Measurements from ENCODE around the gene DGCR2. TPM values are rescaled to one million over a fixed set of nuclear protein-coding genes. Genes with fewer than 3 reads are reported as not detected.

DGCR2 gene
- total and polyA plus RNA-seq, 11 donors = 26.0 to 53.3 (median 41.2) TPM

DNA sequence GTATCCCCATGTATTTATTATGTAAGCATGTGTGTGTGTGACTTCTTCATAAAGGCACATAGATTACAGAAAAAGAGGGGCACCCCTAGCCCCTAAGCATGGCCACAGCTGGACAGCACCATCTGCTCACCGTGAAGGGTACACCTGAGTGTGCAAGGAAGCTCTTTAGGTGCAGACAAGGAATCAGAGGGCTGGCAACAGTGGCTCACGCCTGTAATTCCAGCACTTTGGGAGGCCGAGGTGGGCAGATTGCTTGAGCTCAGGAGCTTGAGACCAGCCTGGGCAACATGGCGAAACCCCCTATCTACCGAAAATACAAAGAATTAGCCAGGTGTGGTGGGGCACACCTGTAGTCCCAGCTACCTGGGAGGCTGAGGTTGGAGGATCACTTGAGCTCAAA lies 56.3 kb downstream of the DGCR2 start:
- Histone ChIP-seq H3K27ac (no peak overlapping the region), H3K9me3 (no peaks in the 10 kb centered on the region), H3K4me3 (no peak overlapping the region), H3K4me1 (peaks cover 0 to 18% (median 4%) of the 10 kb centered on the region in 12 donors), H3K27me3 (no peaks in the 10 kb centered on the region), H3K36me3 (peaks cover 0 to 100% (median 86%) of the 10 kb centered on the region in 9 donors)
- DNase-seq (no peak), ATAC-seq (no peak)
- TF ChIP-seq POLR2A (IDR thresholded peaks at IDR 0.05) = no peak
- TF ChIP-seq, protein P1, sequence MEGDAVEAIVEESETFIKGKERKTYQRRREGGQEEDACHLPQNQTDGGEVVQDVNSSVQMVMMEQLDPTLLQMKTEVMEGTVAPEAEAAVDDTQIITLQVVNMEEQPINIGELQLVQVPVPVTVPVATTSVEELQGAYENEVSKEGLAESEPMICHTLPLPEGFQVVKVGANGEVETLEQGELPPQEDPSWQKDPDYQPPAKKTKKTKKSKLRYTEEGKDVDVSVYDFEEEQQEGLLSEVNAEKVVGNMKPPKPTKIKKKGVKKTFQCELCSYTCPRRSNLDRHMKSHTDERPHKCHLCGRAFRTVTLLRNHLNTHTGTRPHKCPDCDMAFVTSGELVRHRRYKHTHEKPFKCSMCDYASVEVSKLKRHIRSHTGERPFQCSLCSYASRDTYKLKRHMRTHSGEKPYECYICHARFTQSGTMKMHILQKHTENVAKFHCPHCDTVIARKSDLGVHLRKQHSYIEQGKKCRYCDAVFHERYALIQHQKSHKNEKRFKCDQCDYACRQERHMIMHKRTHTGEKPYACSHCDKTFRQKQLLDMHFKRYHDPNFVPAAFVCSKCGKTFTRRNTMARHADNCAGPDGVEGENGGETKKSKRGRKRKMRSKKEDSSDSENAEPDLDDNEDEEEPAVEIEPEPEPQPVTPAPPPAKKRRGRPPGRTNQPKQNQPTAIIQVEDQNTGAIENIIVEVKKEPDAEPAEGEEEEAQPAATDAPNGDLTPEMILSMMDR (IDR thresholded peaks at IDR 0.05) = no peak
- intact Hi-C loops (cut with DNase I) = loop anchor here in 1 of 10 donors (10.0 kb wide), 1 partner anchor 59 kb away; the partner anchor contains the start of gene DGCR2
- WGBS, 4 donors = 93 to 99% (median 95%) methylated on average over 5 of the region's 5 CpGs

DNA sequence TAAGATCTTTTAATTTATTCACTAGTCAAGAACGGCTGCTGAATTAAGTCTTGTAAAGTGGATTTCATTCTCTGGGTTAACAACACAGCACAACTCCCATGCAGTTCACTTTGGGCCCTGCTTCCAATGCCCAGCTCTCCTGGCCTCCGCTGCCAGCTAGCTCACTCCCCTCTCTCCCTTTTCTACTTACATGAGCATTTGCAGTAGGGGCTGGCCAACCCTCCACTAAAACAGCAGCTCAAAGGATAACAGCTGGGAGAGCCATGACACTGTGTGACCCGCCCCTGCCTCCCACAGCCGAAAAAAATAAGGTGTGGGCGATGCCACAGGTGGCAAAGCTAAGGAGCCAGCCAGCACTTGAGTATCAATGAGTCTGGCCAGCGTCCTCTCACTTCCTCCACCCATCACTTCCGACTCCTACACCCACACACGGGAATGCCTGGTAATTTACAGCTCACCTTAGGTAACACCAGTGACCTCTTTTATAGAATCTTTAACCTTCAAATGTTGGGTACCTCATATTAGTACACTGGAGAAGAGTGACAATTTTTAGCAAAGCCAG lies 56.8 kb downstream of the DGCR2 start:
- Histone ChIP-seq H3K27ac (no peak overlapping the region), H3K9me3 (no peaks in the 10 kb centered on the region), H3K4me3 (no peak overlapping the region), H3K27me3 (no peaks in the 10 kb centered on the region), H3K36me3 (peaks cover 0 to 100% (median 91%) of the 10 kb centered on the region in 9 donors), H3K4me1 (peaks cover 0 to 13% (median 4%) of the 10 kb centered on the region in 12 donors)
- no peak for ATAC-seq
- no peak for DNase-seq
- TF ChIP-seq, protein P1 (IDR thresholded peaks at IDR 0.05) = no peak
- no peak for TF ChIP-seq POLR2A (IDR thresholded peaks at IDR 0.05)
- intact Hi-C loops (cut with DNase I) = loop anchor here in 1 of 10 donors (10.0 kb wide), 1 partner anchor 59 kb away; the partner anchor contains the start of gene DGCR2
- 86 to 90% (median 89%) methylated on average over 8 of the region's 8 CpGs for WGBS, 4 donors

DNA sequence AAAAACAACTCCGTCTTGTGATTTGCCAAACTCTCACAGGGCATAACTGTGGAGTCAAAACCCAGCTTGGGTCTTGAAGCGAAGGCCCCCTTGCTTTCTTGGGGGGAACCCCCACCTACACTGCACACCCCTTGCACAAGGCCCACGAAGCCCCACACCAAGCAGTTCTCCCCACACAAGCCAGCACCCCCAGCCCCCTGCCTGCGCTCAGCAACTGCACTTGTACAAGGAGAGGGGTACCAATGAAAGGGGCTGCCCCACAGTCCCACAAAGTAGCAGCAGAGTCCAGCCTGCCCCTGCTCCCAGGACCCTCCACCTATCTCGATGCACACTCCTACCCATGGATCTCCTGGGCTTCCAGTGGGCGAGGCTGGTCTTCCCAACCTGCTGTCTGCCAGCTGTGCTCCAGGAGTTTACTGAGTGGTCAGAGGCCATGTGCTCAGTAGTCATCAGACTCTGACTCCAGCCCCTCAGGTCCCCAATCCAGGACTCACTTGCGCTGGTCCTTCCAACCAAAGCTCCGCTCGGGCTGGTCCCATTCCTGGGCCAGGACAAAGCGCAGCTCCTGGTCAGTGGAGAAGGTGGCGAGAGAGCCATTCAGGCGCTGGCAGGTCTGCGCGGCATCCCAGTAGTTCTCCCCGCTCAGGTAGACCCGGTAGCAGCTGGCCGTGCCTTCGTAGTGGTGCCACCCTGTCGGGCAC lies 57.7 kb downstream of the DGCR2 start:
- Histone ChIP-seq H3K4me1 (peaks cover 0 to 10% (median 3%) of the 10 kb centered on the region in 12 donors), H3K27me3 (no peaks in the 10 kb centered on the region), H3K4me3 (no peak overlapping the region), H3K27ac (no peak overlapping the region), H3K9me3 (no peaks in the 10 kb centered on the region), H3K36me3 (peaks cover 0 to 100% (median 94%) of the 10 kb centered on the region in 9 donors)
- intact Hi-C loops (cut with DNase I) = loop anchor here in 1 of 10 donors (10.0 kb wide), 1 partner anchor 60 kb away; the partner anchor contains the start of gene DGCR2
- TF ChIP-seq POLR2A (IDR thresholded peaks at IDR 0.05) = no peak
- TF ChIP-seq, protein P1 (IDR thresholded peaks at IDR 0.05) = no peak
- ATAC-seq = no peak
- 96 to 98% (median 97%) methylated on average over 18 to 19 of the region's 19 CpGs for WGBS, 4 donors
- no peak for DNase-seq

All from heart left ventricle (tissue), 16 donors.